Activated effector memory CD4-positive, alpha-beta T cell treated with anti-CD3 and anti-CD28 coated beads, Interleukin-2, amount 50 U/mL, for 16 hours (primary cell): ENCODE data around the gene PHTF1.

Source experiments
- DNase-seq: peaks from one replicate; pipeline ENCODE4 v3.0.0-alpha.2; 2020

The PHTF1 gene

DNA sequence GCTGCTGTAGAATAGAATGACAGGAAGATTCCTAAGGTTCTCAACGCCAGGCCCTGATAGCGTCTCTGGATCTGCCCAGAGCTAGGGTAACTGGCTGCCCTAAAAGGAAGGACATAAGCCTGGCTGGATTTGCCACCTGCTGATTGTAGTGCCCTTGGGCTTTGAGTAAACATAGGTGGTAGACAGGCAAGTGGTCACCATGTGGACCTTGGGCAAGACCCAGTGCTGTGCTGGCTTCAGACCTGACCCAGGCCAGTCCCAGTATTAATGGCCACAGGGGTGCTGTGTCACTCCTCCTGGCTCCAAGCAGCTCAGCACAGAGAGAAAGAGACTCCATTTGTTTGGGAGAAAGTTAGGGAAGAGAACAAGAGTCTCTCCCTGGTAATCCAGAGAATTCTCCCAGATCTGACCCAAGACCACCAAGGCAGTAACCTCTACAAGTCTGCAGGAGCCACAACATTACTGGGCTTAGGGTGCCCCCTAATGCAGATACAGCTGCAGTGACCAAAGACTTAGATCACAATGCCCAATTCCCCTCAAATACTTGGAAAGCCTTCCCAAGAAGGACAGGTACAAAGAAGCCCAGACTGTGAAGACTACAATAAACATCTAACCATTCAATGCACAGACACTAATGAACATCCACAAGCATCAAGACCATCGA, 44.5 kb downstream of the PHTF1 start:
- DNase-seq, result no peak

- no peak for DNase-seq
Observed at GRCh38 chr1:113701429-113701828, 57.9 kb downstream of the PHTF1 start.

GRCh38 chr1:113694910-113695309, 64.4 kb downstream of the PHTF1 start:
- DNase-seq, result no peak

DNA sequence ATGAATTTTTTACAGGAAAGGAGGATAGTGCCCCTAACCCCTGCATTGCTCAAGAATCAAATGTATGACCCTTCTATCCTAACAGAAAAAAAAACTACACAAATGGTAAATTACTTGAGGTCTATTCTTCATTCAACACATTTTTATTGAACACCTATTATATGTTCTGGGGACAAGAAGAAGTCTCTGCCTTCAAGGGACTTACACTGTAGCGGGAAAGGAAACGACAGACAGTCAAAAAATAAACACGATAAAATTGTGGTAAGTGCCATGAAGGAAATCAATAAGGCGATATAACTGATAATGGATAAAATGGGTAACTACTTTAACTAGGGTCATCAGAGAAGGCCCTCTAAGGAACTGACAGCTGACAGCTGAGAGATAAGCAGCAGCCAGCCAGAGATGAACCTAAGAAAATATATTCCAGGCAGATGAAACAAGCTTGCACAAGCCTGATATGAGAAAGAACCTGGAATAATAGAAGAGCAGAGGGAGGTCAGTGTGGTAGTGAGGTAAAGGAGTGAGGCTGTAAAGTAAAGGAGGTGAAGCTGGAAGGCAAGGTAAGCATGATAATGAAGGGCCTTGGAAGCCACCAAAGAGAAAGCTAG, 66.4 kb downstream of the PHTF1 start:
- DNase-seq, result no peak

- DNase-seq, result no peak
Observed at GRCh38 chr1:113692342-113692741, 66.9 kb downstream of the PHTF1 start.

GRCh38 chr1:113691184-113691583, 68.1 kb downstream of the PHTF1 start:
- no peak for DNase-seq

DNA sequence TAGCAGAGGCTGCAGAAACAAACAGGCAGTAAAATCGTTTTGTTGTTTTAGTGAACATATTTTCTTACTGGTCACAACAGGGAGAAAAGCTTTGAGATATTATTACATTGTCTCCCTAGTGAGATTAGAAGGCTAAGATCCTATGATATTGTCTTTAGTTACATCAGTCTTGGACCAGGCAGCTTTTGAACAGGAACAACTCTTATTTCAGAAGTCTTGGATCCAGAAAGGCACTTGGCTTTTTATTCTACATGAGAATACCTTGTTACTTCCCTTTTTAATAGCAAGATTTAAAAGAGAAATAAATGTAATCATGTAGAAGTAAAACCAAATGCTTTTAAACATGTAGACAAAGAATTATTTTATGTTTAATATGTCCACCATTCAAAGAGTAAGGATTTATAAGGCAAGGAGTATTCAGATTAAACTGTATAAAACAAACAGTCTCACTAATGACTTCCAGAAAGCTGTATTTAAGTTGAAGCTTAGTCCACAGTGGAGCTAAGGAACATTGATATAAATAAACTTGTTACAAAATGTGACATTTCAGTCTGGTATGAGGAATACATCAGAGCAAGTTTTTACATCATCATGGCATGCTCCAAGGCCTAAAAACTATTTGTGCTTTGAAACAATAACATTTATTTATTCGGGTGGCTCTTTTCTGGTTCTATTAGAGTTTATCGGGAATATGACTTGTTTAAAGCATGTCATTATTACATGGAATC, 72.2 kb downstream of the PHTF1 start:
- DNase-seq, result no peak

DNA sequence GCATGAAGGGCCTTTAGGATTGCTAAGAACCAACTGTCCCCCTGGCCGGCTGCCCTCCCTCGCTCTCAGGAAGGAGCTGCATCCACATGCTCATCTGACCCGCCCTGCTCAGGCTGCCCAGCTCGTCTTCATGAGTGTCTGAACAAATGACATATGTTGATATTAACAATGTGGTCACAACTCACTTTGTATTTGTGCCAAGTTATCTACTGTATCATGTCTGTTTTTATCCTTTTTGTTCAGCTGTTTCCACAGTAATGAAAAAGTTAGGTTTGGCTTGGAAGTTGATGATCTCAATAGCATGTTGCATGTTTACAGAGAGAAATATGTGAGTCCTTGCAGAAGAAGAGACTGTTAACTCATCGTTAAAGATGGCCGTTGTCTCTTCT, 75.1 kb downstream of the PHTF1 start:
- DNase-seq, result no peak

DNA sequence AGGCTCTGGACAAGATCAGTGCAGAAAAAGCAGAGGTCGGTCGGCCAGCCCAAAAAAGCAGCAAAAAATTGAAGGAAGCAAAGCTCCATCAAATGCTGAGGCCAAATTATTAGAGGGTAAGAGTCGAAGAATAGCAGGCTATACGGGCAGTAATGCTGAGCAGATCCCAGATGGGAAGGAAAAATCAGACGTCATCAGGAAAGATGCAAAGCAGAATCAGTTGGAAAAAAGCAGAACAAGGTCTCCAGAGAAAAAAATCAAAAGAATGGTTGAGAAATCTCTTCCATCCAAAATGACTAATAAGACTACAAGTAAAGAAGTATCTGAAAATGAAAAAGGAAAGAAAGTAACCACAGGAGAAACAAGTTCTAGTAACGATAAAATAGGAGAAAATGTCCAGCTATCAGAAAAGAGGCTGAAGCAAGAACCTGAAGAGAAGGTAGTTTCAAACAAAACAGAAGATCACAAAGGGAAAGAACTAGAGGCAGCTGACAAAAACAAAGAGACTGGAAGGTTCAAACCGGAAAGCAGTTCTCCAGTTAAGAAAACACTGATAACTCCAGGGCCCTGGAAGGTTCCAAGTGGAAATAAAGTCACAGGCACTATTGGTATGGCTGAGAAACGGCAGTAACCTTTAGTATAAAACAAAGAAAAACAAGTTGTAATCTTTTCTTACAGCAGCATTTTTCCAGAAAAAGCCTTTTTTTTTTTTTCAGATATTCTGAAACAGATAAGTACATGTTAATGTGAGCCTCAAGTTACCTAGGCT, 75.7 kb downstream of the PHTF1 start:
- DNase-seq, result no peak

DNA sequence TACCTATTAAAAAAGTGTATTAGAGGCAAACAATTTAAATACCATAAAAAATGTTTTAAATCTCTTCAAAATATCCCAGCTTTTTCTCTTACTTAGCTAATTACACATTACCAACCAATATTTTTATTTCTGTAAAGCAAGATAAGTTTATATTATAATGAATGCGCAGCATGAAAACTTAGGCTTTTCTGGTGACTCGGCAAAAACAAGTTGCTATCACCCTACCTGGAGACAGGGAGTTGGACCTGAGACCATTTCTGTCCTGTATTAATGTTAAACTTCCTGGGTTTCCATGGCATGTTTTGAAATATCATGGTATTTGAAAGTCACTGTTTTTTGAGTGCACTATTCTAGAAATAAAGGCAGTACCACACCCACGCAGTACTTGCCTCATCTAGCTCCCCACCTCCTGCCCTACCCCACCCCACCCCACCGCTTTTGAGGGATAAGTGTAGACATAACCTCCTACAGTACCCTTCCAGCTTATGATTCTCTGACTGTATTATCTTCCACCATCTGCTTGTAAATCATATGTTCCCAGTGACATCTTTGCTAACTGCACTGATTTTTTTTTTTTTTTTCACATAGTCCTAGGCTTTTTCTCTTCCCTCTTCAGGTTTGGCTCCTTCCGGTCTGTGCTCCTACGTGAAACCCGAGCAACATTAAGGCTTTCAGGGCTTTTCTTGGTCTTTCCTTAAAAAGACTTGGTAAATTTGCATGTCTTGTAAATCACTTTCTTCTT, 77.5 kb downstream of the PHTF1 start:
- no peak for DNase-seq

DNA sequence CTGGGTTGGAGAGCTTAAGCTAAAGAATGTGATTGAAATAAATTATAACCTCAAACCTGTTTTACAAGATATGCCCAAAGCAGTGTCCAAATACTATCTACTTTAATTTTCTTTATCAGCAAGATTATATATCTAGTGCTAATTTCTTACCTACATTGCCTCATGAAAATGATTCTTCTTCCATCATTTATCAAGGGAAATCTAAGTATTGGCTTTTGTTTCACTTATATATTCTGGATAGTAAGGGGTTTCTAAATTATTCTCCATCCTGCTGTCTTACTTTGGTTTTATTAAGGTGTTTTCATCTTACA, 81.2 kb downstream of the PHTF1 start:
- DNase-seq, result no peak

DNA sequence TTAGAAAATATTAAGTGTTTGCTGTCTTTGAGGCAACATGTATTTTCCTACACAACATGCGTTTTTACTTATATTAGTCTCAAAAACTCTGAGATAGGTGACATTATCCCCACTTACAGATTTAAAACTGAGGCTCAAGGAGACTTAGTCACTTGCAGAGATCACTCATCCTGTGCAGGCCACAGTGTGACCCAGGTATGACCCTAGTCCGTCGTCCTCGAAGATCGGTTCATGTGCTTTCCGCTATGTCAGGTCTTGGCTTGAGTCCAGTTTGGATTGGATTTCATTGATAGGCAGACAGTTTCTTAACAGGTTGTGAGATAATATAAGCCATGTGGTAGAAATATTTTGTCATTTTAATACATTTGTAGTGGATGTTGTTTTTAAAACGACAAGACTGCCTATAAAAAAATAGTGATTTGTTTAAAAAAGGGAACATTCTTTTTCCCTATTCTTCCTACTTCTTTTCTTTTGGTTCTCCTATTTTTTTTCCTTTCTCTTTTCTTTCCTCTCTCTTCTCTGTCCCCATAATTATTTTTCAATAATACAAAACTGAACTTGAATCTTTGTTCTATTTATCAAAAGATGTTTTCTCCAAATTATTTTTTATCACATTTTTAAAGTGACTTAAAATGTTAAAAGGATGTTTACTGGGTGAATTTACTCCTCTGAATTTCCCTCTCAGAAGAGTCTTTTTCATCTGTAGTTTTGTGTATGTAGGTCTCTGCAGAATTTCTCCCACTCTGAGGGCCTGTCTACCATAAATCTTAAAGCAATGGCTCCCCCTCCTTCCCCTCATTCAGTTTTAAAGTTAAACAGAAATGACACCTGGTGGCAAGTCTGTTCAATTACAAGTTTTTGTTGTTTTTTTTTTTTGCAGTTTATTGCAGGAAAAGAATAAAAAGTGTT, 81.8 kb downstream of the PHTF1 start:
- no peak for DNase-seq

- no peak for DNase-seq
Observed at GRCh38 chr1:113676524-113676923, 82.8 kb downstream of the PHTF1 start.

GRCh38 chr1:113675302-113675701, 84.0 kb downstream of the PHTF1 start:
- no peak for DNase-seq

- no peak for DNase-seq
Observed at GRCh38 chr1:113674591-113674990, 84.7 kb downstream of the PHTF1 start.

DNA sequence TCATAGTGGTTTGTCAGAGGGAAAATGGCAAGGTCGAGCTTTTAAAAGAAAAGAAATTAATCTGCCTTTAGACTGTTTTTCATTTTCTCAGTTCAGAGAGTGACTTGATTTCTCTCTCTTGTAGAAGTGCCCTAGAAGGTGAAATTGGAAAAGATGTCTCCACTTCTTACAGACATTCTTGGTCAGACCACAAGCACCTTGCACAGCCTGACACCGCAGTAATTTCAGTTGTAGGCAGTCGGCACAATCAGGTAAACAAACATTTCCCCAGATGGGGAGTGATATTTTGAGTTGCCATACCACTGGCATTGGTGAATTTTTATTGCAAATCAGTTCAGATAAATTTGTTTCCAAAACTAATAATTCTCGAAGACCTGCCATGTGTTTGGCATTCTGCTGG, 86.8 kb downstream of the PHTF1 start:
- no peak for DNase-seq

DNA sequence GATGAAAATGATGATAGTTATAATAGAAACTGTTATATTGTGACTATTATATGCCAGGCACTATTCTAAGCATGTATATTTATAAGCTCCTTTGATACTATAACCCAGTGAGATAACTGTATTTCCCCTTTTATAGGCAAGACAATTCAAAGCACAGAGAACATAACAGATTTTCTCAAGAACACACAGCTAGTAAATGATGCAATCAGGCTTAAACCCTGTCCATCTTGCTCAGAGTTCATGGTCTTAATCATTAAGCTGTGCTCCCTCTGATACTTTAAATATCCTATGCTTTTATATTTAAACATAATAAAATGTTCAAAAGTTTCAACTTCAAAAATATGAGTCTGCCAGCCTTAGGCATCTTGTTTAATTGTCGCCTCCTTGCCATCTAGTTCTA, 88.6 kb downstream of the PHTF1 start:
- no peak for DNase-seq

DNA sequence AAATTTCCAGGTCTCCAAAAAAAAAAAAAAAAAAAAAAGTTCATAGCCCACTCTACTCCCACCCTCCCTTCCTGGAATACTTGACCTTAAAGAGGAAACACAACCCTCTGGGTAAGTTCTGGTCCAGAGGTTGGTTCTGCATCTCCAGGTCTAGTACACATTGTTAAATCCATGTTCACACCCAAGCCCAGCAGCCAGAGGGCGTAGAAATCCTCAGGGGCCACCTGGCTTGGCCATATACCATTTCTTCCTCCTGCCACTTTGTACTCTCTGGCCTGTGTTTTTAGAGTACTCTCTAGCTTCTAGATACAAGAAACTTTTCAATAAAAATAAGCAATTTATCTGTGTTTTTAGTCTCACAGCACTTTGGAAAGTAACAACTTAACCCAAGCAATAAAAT, 89.3 kb downstream of the PHTF1 start:
- DNase-seq, result no peak

DNA sequence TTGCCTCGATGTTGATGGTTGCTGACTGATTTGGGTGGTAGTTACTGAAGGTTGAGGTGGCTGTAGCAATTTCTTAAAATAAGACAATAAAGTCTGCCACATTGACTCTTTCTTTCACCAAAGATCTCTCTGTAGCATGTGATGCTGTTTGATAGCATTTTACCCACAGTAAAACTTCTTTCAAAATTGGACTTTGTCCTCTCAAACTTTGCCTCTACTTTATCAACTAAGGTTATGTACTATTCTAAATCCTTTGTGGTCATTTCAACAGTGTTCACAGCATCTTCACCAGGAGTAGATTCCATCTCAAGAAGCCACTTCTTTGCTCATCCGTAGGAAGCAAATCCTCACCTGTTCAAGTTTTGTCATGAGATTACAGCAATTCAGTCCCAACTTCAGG, 93.2 kb downstream of the PHTF1 start:
- DNase-seq, result no peak

GRCh38 chr1:113665071-113665470, 94.2 kb downstream of the PHTF1 start:
- no peak for DNase-seq

DNA sequence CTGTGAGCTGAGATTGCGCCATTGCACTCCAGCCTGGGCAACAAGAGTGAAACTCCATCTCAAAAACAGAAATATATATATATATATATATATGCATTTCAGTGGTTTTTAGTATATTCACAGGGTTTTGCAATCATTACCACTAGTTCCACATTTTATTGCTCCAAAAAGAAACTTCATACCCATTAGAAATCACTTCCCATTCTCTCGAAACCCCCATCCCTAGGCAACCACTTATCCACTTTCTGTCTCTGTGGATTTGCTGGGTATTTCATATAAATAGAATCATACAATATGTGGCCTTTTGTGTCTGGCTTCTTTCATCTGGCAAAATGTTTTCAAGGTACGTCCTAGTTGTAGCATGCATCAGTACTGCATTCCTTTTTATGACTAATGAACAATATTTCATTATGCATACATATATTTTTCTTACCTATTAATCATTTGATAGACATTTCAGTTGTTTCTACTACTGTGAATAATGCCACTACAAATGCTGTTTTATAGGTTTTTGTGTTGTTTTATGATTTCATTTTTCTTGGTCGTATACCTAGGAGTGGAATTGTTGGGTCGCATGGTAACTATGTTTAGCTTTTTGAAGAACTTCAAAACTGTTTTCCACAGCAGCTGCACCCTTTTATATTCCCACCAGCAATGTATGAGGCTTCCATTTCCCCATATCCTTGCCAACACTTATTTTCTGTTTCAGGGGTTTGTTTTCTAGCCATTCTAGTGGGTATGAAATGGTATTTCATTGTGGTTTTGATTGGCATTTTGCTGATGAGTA, 95.9 kb downstream of the PHTF1 start:
- no peak for DNase-seq
